Measurements from ENCODE around the gene NTRK2.

- no peak for TF ChIP-seq CTCF (conservative IDR thresholded peaks at IDR 0.05; ENCODE audit: low read depth, low read length)
- TF ChIP-seq EZH2 (IDR thresholded peaks at IDR 0.05; ENCODE audit: borderline replicate concordance, low read depth, low read length, poor library complexity, severe bottlenecking) = no peak
These were observed 344.8 kb downstream of the NTRK2 start for GRCh38 chr9:85014292-85014691.

All from A673 (cell line).